OCI-LY3 (cell line): Measurements from ENCODE around the gene CEACAM18.

Experiments
- H2AFZ ChIP-seq: fragments of 200-600, 300-600 bp; shearing (Covaris generic); 2 replicates; pipeline ENCODE4 v1.6.0; 2014; ENCODE audit warnings: antibody characterized with exemption, low read depth, low read length
- H3K27ac ChIP-seq: fragments of 200-600, 300-600 bp; sonication (generic); 2 replicates; pipeline ENCODE4 v1.5.1; 2014; ENCODE audit warnings: mild to moderate bottlenecking, low read length, moderate library complexity, mixed read lengths
- H3K27me3 ChIP-seq: fragments of 200-600, 300-600 bp; sonication (generic); 2 replicates; pipeline ENCODE4 v1.6.1; 2014; ENCODE audit warnings: low read depth, low read length, mixed read lengths
- H3K36me3 ChIP-seq: fragments of 200-600, 300-600 bp; sonication (generic); replicated peaks from 2 replicates; pipeline ENCODE3; 2014; ENCODE audit warnings: low read depth, low read length, mixed read lengths
- H3K4me1 ChIP-seq: fragments of 300-600, 200-600 bp; sonication (generic); 2 replicates; pipeline ENCODE4 v1.6.1; 2014; ENCODE audit warnings: low read length, mixed read lengths
- H3K4me2 ChIP-seq: fragments of 200-600, 300-600 bp; sonication (generic); 2 replicates; pipeline ENCODE4 v1.6.1; 2014; ENCODE audit warnings: low read length, mixed read lengths
- H3K4me3 ChIP-seq: fragments of 300-600, 200-600 bp; sonication (generic); 2 replicates; pipeline ENCODE4 v1.5.1; 2014; ENCODE audit warnings: antibody characterized with exemption, mild to moderate bottlenecking, low read length, moderate library complexity
- H3K79me2 ChIP-seq: fragments of 300-600, 200-600 bp; shearing (Covaris generic); 2 replicates; pipeline ENCODE4 v1.6.1; 2014; ENCODE audit warnings: mild to moderate bottlenecking, low read length, mixed read lengths
- H3K9ac ChIP-seq: fragments of 300-600, 200-600 bp; shearing (Covaris generic); 2 replicates; pipeline ENCODE4 v1.6.0; 2014; ENCODE audit warnings: mild to moderate bottlenecking, low read length, moderate library complexity
- H3K9me3 ChIP-seq: fragments of 200-600, 300-600 bp; shearing (Covaris generic); 2 replicates; pipeline ENCODE4 v1.6.1; 2014; ENCODE audit warnings: low read length, mixed read lengths; ENCODE audit not compliant: insufficient read depth
- H4K20me1 ChIP-seq: fragments of 200-600, 300-600 bp; sonication (generic); 2 replicates; pipeline ENCODE4 v1.6.1; 2016; ENCODE audit warnings: low read length, mixed read lengths; ENCODE audit not compliant: insufficient read depth
- EZH2phosphoT487 ChIP-seq: fragments of 200-600 bp; shearing (Covaris generic); IDR thresholded peaks from 2 replicates; pipeline ENCODE4 v1.6.1; 2018; ENCODE audit warnings: antibody characterized with exemption, mixed run types, low read depth
- TF ChIP-seq, protein P1 (sequence below): fragments of 200-600, 300-600 bp; sonication (generic); IDR thresholded peaks from 2 replicates; pipeline ENCODE4 v1.5.1; 2014; ENCODE audit warnings: antibody characterized with exemption, low read length, low read depth

Gene CEACAM18

GRCh38 chr19:51488491-51488890 lies 10.2 kb downstream of the CEACAM18 start:
- H3K79me2 ChIP-seq: no peaks in the 10 kb centered on the region
- H2AFZ ChIP-seq: no peak overlapping the region
- peaks cover 36% of the 10 kb centered on the region for H3K27me3 ChIP-seq
- no peak overlapping the region for H3K9ac ChIP-seq
- no peaks in the 10 kb centered on the region for H4K20me1 ChIP-seq
- H3K27ac ChIP-seq: no peak overlapping the region
- no peaks in the 10 kb centered on the region for H3K36me3 ChIP-seq
- H3K9me3 ChIP-seq: no peaks in the 10 kb centered on the region
- no peak for TF ChIP-seq EZH2phosphoT487
- TF ChIP-seq, protein P1, sequence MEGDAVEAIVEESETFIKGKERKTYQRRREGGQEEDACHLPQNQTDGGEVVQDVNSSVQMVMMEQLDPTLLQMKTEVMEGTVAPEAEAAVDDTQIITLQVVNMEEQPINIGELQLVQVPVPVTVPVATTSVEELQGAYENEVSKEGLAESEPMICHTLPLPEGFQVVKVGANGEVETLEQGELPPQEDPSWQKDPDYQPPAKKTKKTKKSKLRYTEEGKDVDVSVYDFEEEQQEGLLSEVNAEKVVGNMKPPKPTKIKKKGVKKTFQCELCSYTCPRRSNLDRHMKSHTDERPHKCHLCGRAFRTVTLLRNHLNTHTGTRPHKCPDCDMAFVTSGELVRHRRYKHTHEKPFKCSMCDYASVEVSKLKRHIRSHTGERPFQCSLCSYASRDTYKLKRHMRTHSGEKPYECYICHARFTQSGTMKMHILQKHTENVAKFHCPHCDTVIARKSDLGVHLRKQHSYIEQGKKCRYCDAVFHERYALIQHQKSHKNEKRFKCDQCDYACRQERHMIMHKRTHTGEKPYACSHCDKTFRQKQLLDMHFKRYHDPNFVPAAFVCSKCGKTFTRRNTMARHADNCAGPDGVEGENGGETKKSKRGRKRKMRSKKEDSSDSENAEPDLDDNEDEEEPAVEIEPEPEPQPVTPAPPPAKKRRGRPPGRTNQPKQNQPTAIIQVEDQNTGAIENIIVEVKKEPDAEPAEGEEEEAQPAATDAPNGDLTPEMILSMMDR: no peak
- H3K4me2 ChIP-seq: no peak overlapping the region
- no peak overlapping the region for H3K4me3 ChIP-seq
- no peaks in the 10 kb centered on the region for H3K4me1 ChIP-seq

DNA sequence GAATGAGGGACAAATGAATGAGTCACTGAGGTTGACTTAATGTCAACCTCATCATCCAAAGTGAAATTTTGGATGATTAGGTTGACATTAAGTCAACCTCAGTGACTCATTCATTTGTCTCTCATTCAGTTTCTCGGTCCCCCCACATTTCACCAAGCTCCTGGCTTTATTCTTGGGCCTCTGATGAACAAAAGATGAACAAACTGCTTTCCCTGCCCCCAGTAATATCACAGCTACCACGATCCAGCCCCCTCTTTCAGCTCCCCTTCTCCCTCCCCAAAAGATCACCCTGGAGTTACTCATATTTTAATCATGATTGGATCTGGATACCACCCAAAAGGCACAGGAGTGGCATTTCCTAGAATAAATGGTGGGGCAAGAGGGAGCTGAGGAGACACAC lies 10.8 kb downstream of the CEACAM18 start:
- Histone ChIP-seq H3K4me2 (no peak overlapping the region), H3K4me1 (no peaks in the 10 kb centered on the region), H3K79me2 (no peaks in the 10 kb centered on the region), H3K27ac (no peak overlapping the region), H2AFZ (no peak overlapping the region), H3K36me3 (no peaks in the 10 kb centered on the region), H3K4me3 (no peak overlapping the region), H4K20me1 (no peaks in the 10 kb centered on the region), H3K9ac (no peak overlapping the region), H3K9me3 (no peaks in the 10 kb centered on the region), H3K27me3 (peaks cover 37% of the 10 kb centered on the region)
- TF ChIP-seq, protein P1: no peak
- no peak for TF ChIP-seq EZH2phosphoT487

DNA sequence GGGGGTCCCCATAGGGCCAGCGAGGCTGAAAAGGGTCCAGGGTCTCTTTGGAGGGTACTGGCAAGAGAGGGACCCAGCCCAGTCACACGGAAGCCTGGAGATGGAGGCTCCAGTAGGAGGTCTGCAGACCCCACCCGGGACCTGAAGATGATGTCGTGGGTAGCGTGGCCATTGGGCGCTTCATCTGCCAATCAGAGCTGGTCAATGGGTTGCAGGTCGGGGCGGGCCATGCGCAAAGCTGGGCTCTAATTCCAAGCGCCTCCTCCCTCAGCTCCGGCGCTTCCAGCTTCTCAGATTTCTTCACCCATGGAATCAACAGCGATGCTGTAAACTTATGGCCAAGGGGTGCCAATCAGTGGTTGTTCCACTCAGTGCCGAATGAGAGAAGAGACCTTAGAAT lies 12.3 kb downstream of the CEACAM18 start:
- Histone ChIP-seq H3K27me3 (peaks cover 35% of the 10 kb centered on the region), H3K36me3 (no peaks in the 10 kb centered on the region), H3K9me3 (no peaks in the 10 kb centered on the region), H3K4me2 (no peak overlapping the region), H2AFZ (no peak overlapping the region), H3K79me2 (no peaks in the 10 kb centered on the region), H3K27ac (no peak overlapping the region), H3K4me1 (no peaks in the 10 kb centered on the region), H3K9ac (no peak overlapping the region), H3K4me3 (no peak overlapping the region), H4K20me1 (no peaks in the 10 kb centered on the region)
- TF ChIP-seq, protein P1: no peak
- no peak for TF ChIP-seq EZH2phosphoT487

DNA sequence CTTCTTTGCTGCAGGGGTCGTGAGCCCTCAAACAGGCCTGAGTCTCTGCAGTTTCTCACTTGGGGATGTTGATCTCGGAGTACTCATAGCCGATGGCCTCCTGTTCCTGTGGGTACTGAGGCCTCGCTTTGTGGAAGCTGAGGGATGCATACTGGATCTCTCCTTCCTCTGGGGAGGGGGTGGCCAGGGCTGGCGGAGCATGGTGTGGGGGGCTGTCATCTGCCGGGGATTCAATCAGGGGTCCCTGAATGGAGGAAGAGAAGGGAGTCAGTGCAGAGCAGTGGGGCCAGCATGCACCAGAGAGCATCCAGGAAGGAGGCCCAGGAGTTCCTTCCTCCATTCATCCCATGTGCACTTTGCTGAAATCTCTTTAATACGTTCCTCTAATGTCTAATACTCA lies 13.2 kb downstream of the CEACAM18 start:
- Histone ChIP-seq H3K27ac (no peak overlapping the region), H2AFZ (no peak overlapping the region), H3K27me3 (peaks cover 36% of the 10 kb centered on the region), H3K4me3 (no peak overlapping the region), H4K20me1 (no peaks in the 10 kb centered on the region), H3K9ac (no peak overlapping the region), H3K36me3 (no peaks in the 10 kb centered on the region), H3K9me3 (no peaks in the 10 kb centered on the region), H3K4me2 (no peak overlapping the region), H3K79me2 (no peaks in the 10 kb centered on the region), H3K4me1 (no peaks in the 10 kb centered on the region)
- TF ChIP-seq EZH2phosphoT487: no peak
- TF ChIP-seq, protein P1: no peak
